CD4-positive, alpha-beta T cell treated with Interleukin-6 for 4 hours (primary cell): ENCODE measurements around the gene CTNNBL1.
"Not testable (repeated sequence)": the region's sequence is repeated elsewhere in the genome, so short reads cannot be mapped to it uniquely, and the experiment has no call there.

Source experiments
- DNase-seq: peaks from one replicate; pipeline ENCODE4 v3.0.0-alpha.2; 2020; ENCODE audit warnings: mixed read lengths

The CTNNBL1 gene

DNA sequence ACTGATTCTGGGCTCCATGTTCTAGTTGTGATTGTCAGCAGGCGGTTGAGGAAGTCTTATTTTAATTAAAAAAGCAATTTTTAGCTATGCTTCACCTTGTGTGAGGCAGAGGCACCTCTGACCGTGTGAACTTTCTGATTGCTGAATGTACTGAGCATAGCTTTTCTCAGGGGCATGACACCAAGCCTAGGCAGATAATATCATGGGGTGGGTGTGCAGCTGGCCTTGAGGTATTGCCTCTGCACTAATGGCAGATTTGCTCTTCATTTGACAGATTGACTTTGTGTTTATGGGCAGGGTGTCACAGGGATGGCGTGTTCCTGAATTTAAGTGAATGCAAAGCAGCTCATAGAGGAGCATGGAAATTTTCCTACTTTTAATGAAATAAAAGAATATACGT, 19.6 kb downstream of the CTNNBL1 start:
- DNase-seq, result no peak

DNA sequence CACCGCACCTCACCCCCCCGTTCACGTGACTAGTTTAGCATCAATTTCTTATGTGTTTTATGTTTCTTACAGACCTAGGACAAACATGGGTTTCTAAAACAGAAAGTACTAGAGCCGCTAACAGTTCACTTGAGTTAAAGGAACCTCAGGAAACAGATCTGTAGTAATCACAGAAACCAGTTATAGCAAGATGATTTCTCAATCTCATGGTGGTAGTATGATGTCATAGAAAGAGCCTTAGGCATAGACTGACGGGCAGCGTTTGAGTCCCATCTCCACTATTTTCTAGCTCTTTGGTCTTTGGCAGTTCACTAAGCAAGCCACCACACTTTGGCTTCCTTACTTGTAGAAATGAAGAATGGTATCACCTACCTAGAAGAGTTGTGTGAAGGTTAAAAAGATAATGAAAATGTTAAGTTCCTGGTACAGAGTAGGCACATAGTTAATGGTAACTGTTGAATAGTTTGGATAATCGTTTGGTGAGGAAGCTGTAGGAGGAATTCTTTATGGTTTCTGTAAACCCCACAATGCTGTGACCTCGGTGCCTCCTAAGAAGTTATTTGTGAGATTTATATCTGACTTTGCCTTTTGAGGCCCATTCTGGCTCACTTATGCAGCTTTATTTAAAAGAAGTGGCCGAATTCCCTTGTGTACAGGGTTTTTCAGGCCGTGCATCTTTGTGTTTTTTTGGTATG, 21.3 kb downstream of the CTNNBL1 start:
- no peak for DNase-seq

DNA sequence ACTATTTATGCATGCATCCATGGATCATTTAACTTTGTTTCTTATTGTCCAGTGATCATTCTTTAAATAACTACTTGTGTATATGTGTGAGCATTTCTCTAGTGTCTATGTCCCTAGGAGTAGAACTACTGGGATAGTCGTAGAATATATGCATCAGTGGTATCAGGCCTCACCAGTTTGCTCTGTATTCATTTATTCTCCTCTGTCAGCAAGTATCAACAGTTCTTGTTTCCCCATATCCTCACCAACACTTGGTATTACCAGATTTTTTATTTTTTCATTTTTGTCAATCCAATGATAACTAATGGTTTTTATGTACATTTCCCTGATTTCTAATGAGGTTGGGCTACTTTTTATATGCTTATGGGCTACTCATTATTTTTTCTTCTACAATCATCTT, 27.9 kb downstream of the CTNNBL1 start:
- no peak for DNase-seq

DNA sequence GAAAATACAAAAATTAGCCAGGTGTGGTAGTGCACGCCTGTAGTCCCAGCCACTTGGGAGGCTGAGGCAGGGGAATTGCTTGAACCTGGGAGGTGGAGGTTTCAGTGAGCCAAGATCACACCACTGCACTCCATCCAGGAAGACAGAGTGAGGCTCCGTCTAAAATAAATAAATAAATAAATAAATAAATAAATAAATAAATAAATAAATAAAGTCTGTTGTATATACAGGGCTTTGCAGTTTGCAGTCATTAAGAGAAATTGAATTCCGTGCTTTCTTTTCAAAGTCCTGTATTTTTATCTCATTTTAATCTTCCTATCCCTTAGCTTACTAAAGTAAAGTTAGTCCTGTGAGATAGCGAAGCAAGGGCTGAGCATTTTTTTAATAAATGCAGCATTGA, 28.5 kb downstream of the CTNNBL1 start:
- DNase-seq, result not testable (repeated sequence)

DNA sequence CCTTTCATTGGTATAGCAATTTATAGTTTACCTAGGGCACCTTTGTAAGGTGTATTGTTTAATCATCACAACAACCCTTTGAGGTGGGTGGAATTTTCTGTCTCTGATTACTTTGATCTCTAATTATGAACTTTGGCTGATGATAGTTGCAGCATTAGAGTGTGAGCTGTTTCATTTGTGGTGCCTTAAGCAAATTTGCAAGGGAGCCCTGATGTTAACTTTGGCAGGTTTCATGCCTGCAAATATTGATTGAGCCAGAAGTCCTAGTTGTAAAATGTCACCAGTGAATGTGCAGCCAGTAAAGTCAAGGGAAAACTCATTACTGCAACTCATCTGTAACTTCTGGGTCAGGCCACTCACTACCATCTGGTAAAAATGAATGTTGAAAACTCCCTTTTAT, 29.8 kb downstream of the CTNNBL1 start:
- no peak for DNase-seq

DNA sequence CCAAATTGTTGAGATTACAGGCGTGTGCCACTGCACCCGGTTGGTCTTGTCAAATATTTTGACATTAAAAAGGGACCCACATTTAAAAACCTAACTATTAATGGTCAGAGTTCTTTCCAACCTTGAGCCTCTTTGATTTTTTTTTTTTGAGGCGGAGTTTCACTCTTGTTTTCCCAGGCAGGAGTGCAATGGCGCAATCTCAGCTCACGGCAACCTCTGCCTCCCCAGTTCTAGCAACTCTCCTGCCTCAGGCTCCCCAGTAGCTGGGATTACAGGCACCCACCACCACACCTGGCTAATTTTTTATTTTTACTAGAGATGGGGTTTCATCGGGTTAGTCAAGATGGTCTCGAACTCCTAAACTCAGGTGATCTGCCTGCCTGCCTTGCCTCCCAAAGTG, 31.3 kb downstream of the CTNNBL1 start:
- no peak for DNase-seq

DNA sequence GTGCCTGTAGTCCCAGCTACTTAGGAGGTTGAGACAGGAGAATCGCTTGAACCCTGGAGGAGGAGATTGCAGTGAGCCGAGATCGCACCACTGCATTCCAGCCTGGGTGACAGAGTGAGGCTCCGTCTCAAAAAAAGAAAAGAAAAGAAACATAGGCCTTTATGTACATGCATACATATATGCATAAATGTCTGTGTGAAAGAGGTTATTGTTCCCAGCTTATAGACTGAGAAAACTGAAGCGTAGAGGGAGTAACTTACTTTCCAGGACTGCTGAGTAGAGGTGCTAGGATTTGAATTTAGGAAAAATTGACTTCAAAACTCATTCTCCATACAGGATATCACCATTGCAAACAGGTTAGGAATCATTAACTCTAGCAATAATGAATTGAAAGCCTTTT, 32.0 kb downstream of the CTNNBL1 start:
- no peak for DNase-seq

DNA sequence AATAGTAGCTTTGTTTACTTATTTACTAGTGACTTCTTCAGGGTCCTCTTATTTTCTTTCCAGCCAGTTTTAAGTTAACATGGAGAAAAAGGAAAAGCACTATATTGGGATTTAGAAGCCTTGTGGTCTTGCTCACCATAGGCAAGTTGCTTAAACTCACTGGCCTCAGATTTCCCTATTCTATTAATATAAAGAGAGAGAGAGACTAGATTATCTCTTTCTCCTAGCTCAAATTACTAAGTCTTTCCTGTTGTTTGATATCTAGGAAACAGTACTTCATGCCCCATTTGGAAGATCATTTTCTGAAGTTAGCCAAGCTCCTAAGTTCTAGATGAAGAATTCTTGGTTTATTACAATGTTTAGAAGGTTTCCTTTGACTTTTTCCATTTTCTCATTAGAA, 32.5 kb downstream of the CTNNBL1 start:
- no peak for DNase-seq

DNA sequence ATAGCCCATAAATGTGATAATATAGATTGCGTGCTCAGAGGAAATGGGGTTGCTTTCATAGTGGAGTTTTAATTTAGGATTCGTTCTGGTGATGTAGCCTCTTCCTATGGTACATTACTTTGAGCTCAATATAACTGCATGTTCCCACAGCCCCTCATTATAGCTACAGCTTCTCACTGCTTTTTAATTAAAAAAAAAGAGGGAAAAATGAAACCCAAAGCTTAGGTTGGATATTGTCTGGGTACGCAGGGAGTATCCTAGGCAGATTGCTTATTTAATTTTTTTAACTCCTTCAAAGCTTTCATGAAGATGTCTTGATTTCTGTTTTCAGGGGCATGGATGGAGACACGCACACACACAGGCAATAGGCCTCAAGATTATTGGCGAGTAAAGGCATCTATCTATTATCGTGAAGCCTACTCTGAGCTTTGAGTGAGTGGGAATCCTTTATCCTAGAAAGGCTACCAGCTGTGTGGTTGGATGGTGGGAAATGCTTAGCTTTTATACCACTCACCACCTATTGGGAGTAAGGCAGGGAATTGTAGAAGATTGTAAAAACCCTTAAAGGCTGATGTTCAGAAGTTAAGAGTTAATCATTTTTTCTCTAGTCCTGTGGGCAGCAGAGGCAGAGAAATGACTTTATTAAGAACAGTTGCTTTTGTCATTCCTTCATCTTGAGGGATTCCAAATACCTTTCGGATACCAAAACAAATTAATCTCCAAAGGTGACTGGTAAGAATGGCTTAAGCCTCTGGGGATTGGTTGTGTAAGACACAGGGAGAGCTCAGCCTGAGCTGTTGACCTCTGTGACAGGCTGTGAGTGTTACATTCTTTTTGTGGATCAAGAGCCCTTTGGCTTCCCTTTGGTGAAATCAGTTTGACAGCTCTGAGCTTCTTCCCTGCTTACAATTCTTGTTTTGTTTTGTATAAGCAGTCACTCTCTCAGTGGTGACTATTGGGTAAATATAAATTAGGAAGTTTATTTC, 33.4 kb downstream of the CTNNBL1 start:
- no peak for DNase-seq

DNA sequence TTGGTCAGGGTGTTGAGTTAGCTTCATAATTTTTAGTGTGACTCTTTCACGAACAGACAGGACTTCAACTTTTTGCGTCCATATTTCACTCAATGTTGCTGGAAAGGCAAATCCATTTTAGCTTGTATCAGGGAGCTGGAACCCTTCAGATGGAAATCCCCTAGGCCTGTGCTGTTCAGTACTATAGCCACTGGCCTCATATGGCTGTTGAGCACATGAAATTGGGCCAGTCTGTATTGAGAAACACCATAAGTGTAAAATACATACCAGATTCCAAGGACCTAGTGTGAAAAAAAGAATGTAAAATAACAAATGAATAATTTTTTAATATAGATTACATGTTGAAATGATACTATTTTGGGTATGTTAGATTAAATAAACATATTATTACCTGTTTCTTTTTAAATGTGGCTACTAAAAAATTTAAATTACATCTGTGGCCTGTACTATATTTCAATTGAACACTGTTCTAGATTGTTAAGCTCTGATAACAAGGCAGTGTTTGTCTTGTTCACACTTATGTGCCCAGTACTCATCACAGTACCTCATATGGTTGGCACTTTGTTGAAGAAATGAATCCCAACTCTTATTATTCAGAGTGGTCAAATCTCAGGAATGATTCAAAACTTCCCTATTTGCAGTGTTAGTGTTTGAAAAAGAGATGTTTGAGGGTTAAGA, 34.3 kb downstream of the CTNNBL1 start:
- DNase-seq, result no peak

DNA sequence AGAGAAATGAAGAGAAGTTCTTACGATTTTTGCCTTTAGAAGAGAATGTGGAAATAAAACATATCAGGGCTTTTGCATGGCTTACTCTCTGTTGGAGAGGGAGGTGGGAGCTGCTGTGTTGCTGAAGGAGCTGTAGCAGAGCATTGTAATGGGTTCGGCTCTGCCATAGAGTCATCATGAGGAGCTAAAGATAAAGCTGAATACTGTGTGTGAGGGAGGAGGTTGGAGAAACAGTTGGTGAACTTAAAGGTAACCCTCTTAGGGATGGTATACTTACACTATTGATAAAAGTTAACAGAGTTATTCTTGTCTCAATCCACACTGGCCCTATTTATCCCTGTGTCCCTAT, 34.8 kb downstream of the CTNNBL1 start:
- DNase-seq, result no peak

DNA sequence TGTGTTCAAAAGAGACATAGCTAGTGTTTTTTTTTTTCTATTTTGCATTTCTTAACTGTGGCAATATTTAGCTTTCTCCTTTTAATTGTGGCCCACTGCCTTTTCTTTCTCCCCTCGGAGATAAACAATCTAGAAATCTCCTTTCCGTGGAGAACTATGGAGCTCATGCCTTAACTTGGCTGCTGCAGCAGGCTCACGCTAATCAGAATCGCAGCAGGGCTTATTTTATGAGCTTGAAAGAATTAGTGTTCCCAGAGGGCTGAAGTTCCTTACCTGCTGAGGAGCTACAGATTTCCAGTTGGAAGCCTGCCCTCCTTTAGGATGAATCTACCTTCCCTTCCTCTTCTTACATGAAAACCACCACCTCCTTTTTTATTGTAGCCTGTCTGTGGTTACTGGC, 35.6 kb downstream of the CTNNBL1 start:
- no peak for DNase-seq

DNA sequence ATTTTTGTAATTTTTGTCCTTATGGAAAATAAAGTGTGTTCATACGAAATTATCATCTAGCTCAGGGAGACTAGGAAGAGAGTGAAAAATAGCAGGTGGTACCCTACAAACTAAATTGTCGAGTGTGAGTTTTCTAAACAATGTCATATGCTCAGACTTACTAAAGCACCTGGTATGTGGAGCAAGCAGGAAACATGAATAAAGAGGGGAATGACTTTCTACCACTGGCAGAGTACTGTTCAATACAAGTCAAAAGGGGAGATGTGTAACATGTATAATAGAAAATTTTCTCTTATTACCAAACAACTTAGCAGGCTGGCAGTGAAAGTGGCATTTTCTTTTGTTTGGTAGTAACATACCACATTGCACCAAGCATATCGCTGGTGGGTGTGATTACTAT, 36.1 kb downstream of the CTNNBL1 start:
- no peak for DNase-seq

DNA sequence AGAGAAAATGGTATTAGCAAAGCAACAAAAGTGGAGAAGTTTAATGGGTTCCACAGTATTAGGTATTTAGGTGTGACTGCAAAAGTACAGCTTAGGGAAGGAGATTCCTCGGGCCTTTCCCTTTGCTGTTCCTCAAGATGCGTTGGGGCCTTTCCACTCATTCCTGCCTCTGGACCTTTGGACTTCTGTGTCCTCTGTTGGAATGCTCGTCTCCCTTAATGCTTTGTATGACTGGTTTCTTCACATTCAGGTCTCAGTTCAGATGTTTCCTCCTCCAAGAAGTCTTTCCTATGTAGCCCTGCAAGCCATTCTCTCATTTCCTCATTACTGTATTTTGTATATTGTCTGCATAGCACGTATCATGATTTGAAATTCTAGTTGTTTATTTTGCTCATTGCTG, 39.6 kb downstream of the CTNNBL1 start:
- DNase-seq, result no peak

DNA sequence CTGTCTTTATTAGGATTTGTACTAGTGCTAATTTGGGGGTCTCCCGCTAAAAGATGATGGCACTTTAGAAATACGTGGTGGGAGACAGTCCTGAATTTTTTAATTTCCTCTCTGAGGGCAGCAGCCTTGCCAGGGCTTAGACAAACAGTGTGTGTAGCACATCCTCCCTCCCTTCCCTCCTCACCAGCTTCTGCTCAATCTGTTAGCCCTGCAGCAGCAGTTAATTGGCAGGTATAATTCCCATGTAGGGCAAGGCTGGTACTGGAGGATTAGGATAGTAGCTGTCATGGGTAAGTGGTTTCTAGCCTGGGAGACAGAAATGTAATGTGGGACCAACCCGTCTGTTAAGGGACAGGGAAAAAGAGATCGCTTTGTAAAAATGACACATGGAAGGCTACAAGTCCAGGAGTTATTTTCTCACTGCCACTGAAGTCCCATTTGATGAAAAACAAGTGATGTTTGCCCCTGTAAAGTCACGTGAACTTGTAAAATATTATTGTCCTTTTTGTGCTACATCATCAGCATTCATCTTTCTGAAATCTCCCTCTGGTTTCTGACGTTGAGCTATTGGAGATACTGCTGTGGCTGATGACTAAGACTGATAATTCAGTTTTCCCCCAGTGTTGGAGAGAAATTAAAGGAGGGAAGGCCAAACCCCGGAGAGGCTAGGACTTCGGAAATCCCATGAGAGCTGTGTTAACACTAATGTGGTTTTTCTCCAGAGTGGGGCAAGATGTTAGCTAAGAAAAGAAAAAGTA, 40.6 kb downstream of the CTNNBL1 start:
- no peak for DNase-seq

DNA sequence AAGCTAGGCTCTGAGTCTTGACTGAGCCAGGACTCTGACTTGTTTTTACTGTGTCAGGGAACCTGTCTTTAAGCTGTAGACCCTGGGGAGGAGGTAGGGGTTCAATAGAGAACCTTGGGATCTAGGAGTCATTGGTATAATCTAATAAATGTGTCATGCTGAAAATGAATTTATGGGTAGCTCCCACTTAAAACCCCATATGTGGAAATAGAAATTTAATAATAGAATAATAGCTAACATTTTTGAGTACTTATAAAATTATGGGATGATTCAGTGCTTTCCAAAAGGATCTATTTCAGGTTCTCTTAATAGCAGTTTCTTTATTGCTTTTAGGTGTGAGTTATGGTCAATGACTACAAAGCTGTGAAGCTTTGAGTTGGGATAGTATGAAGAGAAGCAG, 41.7 kb downstream of the CTNNBL1 start:
- no peak for DNase-seq

DNA sequence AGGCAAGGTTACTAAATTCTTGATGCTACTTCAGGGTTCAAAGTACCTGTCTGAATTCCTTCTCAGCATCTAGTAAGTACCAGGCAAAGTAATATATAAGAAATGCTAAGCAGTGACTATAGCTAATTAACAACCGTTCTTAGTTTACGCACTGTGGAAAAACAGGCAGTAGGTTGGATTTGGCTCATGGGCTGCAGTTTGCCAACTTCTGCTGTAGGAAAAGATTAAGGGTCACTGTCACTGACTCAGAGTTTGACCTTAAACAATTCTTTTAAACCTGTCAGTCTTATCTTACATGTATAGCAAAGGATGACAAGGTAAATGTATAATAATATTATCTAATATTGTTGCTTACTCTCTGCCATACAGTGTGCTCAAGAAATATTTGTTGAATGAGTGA, 42.3 kb downstream of the CTNNBL1 start:
- no peak for DNase-seq

DNA sequence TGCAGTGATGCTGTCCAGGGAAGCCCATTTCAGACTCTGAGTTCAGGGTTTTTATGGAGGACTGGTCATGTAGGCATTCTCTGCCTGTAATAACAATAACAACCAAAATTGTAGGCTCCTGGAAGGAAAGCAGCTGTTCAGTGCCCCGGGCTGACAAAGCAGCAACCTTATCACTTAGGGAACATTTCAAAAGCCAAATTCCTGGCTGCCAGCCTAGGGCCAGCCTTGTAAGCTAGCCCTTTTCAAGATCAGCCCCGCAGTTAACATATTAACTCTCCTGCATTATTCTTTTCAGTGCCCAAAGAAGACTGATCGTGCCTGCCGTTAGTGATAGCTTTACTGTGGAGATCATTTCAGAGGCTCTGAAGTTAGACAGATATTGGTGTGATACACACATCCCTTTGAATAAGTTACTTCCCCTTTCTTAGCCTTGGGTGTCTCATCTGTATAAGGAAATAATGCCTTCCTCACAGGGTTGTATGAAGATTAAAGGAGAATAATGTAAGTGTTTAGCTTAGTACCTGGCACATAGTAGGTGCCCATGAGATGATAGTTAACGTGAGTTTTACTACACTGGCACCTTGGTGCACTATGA, 44.1 kb downstream of the CTNNBL1 start:
- no peak for DNase-seq

DNA sequence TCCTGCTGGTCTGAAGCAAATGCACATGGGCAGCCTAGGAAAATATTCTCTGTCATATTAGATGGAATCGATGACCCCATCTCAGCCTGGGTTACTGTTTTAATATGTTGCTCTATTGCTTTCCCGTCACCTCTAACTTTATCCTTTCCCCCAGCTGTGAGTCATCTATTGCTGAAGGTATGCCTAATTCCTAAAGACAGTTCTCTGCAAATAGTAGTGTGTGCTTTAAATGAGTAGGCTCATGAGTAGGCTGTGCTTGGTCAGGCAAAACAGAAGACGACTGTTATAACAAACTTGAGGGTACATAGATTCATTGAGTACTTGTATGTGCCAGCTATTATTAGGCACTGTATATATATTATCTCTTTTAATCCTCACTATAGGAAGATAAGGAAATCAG, 47.2 kb downstream of the CTNNBL1 start:
- DNase-seq, result no peak

DNA sequence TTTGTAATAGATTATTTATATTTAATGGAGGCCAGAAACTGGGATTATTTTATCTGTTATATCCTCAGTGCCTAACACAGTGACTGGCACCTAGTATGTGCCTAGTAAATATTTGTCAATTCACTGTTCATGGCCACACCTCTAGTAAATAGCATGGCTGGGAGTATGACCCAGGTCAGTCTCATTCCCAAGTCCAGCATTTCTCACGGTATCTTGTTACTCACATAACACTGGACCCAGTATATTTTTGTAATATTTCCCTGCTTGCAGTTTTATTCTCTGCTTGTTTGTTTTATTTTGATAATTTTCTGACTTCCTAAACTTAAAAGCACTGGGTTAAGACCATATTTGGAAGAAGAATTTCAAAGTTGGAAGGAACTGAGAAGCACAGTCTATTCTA, 47.7 kb downstream of the CTNNBL1 start:
- DNase-seq, result no peak

DNA sequence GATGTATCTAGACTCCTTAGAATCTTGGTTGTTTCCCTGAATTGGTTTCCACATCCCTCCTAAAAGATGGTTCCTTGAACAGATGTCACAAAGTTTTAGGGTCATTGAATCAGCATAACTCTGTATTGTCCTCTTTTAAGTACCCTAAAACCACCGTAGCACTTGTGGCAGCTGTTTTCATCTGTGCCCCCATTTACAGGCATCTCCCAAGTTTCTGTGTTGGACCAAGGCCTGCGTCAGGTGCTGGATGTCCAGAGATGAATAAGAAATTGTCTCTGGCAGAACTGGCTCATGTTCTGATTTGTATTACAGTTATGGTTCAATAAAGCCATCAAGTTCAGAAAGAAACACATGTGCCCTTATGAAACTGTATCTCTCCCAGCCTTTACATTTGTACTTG, 48.3 kb downstream of the CTNNBL1 start:
- DNase-seq, result no peak

DNA sequence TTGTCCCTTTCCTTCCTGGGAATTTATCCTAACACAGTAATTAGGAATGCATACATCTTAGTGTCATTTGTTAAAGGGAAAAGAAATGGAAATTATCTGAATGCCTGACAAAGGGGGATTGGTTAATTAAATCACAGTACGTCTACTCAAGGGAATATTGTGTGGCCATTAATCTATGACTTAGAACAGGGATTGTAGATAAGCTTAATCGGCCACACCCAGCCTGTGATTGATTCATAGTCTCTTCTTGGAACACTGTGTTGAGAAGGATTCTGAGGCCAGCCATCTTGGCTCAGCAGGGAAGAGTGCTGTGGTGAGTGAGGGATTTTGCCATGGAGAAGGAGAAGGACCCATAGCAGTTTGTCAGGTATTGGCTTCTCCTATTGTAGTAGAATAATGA, 50.5 kb downstream of the CTNNBL1 start:
- DNase-seq, result no peak

DNA sequence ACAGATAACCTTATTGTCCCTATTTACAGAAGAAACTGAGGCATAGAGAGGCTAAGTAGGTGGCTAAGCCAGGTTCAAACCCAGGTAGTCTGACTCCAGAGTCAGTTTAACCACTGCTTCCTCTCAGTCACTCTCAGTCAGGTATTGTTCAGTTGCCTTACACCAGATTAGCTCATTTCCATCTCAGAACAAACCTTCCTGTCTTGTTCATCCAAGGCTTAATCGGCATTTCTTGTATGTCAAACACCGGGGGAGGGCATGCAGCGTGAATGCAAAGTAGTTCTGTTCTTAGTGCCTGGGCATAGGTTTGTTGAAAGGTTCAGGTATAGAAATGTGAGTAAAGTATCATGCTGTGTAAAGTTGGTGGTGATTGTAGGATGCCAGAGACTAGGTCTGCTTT, 51.7 kb downstream of the CTNNBL1 start:
- peak; percentile 22 for DNase-seq
